Panc1 (cell line): ENCODE measurements around the gene SSBP4. TPM values are rescaled to one million over a fixed set of nuclear protein-coding genes. Genes with fewer than 3 reads are reported as not detected.

Experiments
- ATAC-seq: fragments of 200-7000 bp; cut with Tn5 transposase; 2 replicates; pipeline ENCODE4 v1.9.1; 2020; ENCODE audit warnings: mild to moderate bottlenecking, moderate library complexity
- BruUV-seq: library from RNA; stranded (reverse); fragments of 400-500 nt; replicated peaks from 2 replicates; lab custom pipeline; 2021; lab: Mats Ljungman, UMichigan
- CTCF ChIA-PET: fragments of 300-600 bp; sonication (Branson Sonifier 250); formaldehyde crosslinking; loops from one replicate; lab custom pipeline; 2022; ENCODE audit warnings: antibody characterized with exemption; lab: Charles Lee
- POLR2A ChIA-PET: fragments of 300-600 bp; sonication (Branson Sonifier 250); formaldehyde crosslinking; loops from one replicate; lab custom pipeline; 2022; ENCODE audit warnings: antibody characterized with exemption; lab: Charles Lee
- DNase-seq: peaks from one replicate; pipeline ENCODE4 v3.0.0-alpha.2; 2010; ENCODE audit warnings: low read depth, low spot score
- H3K27ac ChIP-seq: 2 replicates; pipeline ENCODE4 v1.5.1; 2011; ENCODE audit warnings: mild to moderate bottlenecking, low read length, inconsistent platforms
- H3K27me3 ChIP-seq: fragments of 200-500 bp; sonication (Bioruptor generic); 2 replicates; pipeline ENCODE4 v1.6.0; 2014; ENCODE audit warnings: low read length, inconsistent platforms; ENCODE audit not compliant: control insufficient read depth, insufficient read depth
- H3K36me3 ChIP-seq: fragments of 200-500 bp; sonication (Bioruptor generic); 2 replicates; pipeline ENCODE4 v1.5.1; 2014; ENCODE audit warnings: inconsistent platforms, mild to moderate bottlenecking, low read length, moderate library complexity; ENCODE audit not compliant: control insufficient read depth, insufficient read depth
- H3K4me1 ChIP-seq: 2 replicates; pipeline ENCODE4 v1.5.1; 2011; ENCODE audit warnings: inconsistent platforms, mild to moderate bottlenecking, low read length, moderate library complexity; ENCODE audit not compliant: control insufficient read depth, insufficient read depth
- H3K4me3 ChIP-seq, 2 experiments: 2 replicates each; pipeline ENCODE4 v1.5.1; 2011 to 2012; ENCODE audit warnings: low read depth in 2 of 2, low read length in 2 of 2, mild to moderate bottlenecking in 2 of 2, inconsistent platforms in 1 of 2, moderate library complexity in 1 of 2
- H3K9me3 ChIP-seq: fragments of 200-500 bp; sonication (Bioruptor generic); 2 replicates; pipeline ENCODE4 v1.5.1; 2014; ENCODE audit warnings: low read depth, mild to moderate bottlenecking, inconsistent platforms, low read length, moderate library complexity; ENCODE audit not compliant: control insufficient read depth, insufficient read depth
- CTCF ChIP-seq: fragments of 450-650 bp; IDR thresholded peaks from 2 replicates; pipeline ENCODE4 v1.5.1; 2017; ENCODE audit warnings: mild to moderate bottlenecking
- POLR2AphosphoS5 ChIP-seq: IDR thresholded peaks from 2 replicates; pipeline ENCODE4 v1.6.1; 2012; ENCODE audit warnings: mild to moderate bottlenecking, low read depth, low read length, moderate library complexity
- REST ChIP-seq, 2 experiments: IDR thresholded peaks; 2 replicates each; pipeline ENCODE4 v1.6.1; 2011 to 2012; ENCODE audit warnings: low read depth in 2 of 2, control low read depth in 1 of 2, low read length in 1 of 2, mild to moderate bottlenecking in 1 of 2, moderate library complexity in 1 of 2; ENCODE audit not compliant: insufficient read depth in 1 of 2
- SIN3A ChIP-seq: IDR thresholded peaks from 2 replicates; pipeline ENCODE4 v1.6.1; 2012; ENCODE audit warnings: low read depth, mild to moderate bottlenecking, low read length, moderate library complexity, borderline replicate concordance; ENCODE audit not compliant: insufficient read depth
- TCF7L2 ChIP-seq: IDR thresholded peaks from 2 replicates; pipeline ENCODE4 v1.6.1; 2011; ENCODE audit warnings: mild to moderate bottlenecking, low read depth, low read length, inconsistent platforms
- in situ Hi-C: cut with HindIII; loops from 2 replicates; pipeline ENCODE4 v1.10.0; 2016; ENCODE audit warnings: low sequenced_read_pairs, low pct_unique_long_range_greater_than_20kb
- intact Hi-C: fragments of 100-400 bp; cut with micrococcal nuclease; formaldehyde crosslinking; loops from one replicate; pipeline ENCODE4 v1.10.0; 2022; ENCODE audit not compliant: unreplicated experiment
- total RNA-seq: library from RNA; stranded (reverse); gene quantifications from one replicate; pipeline ENCODE4 v1.2.1, GENCODE V29; 2021; ENCODE audit not compliant: unreplicated experiment

The SSBP4 gene
- total RNA-seq, 1 experiment from 2014 or later, result 128 TPM

- Histone ChIP-seq H3K4me1 (peaks cover 51% of the 10 kb centered on the region), H3K27ac (no peak overlapping the region), H3K36me3 (peaks cover 2% of the 10 kb centered on the region; the same call in 1 of the 2 replicates), H3K4me3 (no peak overlapping the region), H3K9me3 (no peaks in the 10 kb centered on the region), H3K27me3 (no peaks in the 10 kb centered on the region)
- DNase-seq, result no peak
- in situ Hi-C loops, result no loop called here
- TF ChIP-seq REST (IDR thresholded peaks at IDR 0.05; ENCODE audit: insufficient read depth in 1 of 2, low read depth in 2 of 2, low read length in 1 of 2), result no peak
- no peak for TF ChIP-seq POLR2AphosphoS5
- TF ChIP-seq SIN3A, result no peak
- TF ChIP-seq TCF7L2, result no peak
- ChIA-PET CTCF (no interaction called here), POLR2A (no interaction called here)
- no TSS peak for BruUV-seq
- intact Hi-C loops, result no loop called here
- no peak for ATAC-seq
These were observed 5.8 kb downstream of the SSBP4 start for GRCh38 chr19:18424890-18425514.

- in situ Hi-C loops (no loop called here), intact Hi-C loops (no loop called here)
- Histone ChIP-seq H3K27me3 (no peaks in the 10 kb centered on the region), H3K4me1 (peaks cover 58% of the 10 kb centered on the region), H3K4me3 (no peak overlapping the region), H3K36me3 (no peaks in the 10 kb centered on the region), H3K27ac (peak overlapping the region; percentile 59), H3K9me3 (no peaks in the 10 kb centered on the region)
- no TSS peak for BruUV-seq
- DNase-seq (no peak), ATAC-seq (peak; percentile 16)
- POLR2A ChIA-PET, result no interaction called here
- TF ChIP-seq REST (IDR thresholded peaks at IDR 0.05; ENCODE audit: insufficient read depth in 1 of 2, low read depth in 2 of 2, low read length in 1 of 2) (no peak), CTCF (peak; percentile 14; the same call in 1 of the 2 replicates), TCF7L2 (no peak)
- CTCF ChIA-PET, result no interaction called here
These were observed 6.6 kb downstream of the SSBP4 start for GRCh38 chr19:18425515-18426415.
